ENCODE data around the gene KIFC3. TPM values are rescaled to one million over a fixed set of nuclear protein-coding genes. Genes with fewer than 3 reads are reported as not detected.

Gene KIFC3
- total and polyA plus RNA-seq, 2 donors (not counting 1 experiment from before 2014, with no cell fraction given) = 0.07 to 0.67 TPM

GRCh38 chr16:57755726-57756423 lies 46.4 kb downstream of the KIFC3 start:
- no peak overlapping the region for H3K9ac ChIP-seq (ENCODE audit: low read length)
- H3K36me3 ChIP-seq (replicated peaks in 1 of 2; ENCODE audit: control extremely low read depth in 1 of 2, control insufficient read depth in 1 of 2, extremely low read depth in 1 of 2, insufficient read depth in 2 of 2, low read length in 1 of 2) = peaks cover 0 to 3% of the 10 kb centered on the region in 2 experiments
- TF ChIP-seq, protein P1, sequence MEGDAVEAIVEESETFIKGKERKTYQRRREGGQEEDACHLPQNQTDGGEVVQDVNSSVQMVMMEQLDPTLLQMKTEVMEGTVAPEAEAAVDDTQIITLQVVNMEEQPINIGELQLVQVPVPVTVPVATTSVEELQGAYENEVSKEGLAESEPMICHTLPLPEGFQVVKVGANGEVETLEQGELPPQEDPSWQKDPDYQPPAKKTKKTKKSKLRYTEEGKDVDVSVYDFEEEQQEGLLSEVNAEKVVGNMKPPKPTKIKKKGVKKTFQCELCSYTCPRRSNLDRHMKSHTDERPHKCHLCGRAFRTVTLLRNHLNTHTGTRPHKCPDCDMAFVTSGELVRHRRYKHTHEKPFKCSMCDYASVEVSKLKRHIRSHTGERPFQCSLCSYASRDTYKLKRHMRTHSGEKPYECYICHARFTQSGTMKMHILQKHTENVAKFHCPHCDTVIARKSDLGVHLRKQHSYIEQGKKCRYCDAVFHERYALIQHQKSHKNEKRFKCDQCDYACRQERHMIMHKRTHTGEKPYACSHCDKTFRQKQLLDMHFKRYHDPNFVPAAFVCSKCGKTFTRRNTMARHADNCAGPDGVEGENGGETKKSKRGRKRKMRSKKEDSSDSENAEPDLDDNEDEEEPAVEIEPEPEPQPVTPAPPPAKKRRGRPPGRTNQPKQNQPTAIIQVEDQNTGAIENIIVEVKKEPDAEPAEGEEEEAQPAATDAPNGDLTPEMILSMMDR (IDR thresholded peaks at IDR 0.05) = no peak
- TF ChIP-seq EZH2 (IDR thresholded peaks at IDR 0.05; ENCODE audit: borderline replicate concordance, insufficient read depth, low read depth, low read length, poor library complexity, severe bottlenecking) = no peak
- intact Hi-C loops (cut with micrococcal nuclease) = no loop called here
- Mint-ChIP-seq H3K4me1 (no peaks in the 10 kb centered on the region), H3K27ac (no peak overlapping the region), H3K27me3 (no peaks in the 10 kb centered on the region), H3K9me3 (ENCODE audit: insufficient read depth) (no peaks in the 10 kb centered on the region), H3K4me3 (no peak overlapping the region)
- H4K20me1 ChIP-seq (ENCODE audit: control insufficient read depth, insufficient read depth, low read length, poor library complexity, severe bottlenecking) = no peaks in the 10 kb centered on the region
- no peak overlapping the region for H3K4me3 ChIP-seq (ENCODE audit: control extremely low read depth in 1 of 5, extremely low read depth in 1 of 5, insufficient read depth in 1 of 5, low read depth in 2 of 5, low read length in 4 of 5)
- no peaks in the 10 kb centered on the region for H3K79me2 ChIP-seq (ENCODE audit: control insufficient read depth, insufficient read depth, low read length)
- H3K4me1 ChIP-seq (ENCODE audit: control insufficient read depth in 2 of 2, insufficient read depth in 2 of 2, low read length in 2 of 2) = peaks cover 0 to 3% of the 10 kb centered on the region in 2 donors
- CTCF ChIA-PET = interaction anchor here (0.6 to 0.9 kb wide), 2 partner anchors 176 to 249 kb away, joined by 3 read pairs; no protein-coding TSS in a partner anchor
- no peak overlapping the region for H2AFZ ChIP-seq (ENCODE audit: insufficient read depth, low read depth, low read length, poor library complexity, severe bottlenecking)
- no peak overlapping the region for H3K27ac ChIP-seq (ENCODE audit: low read length in 2 of 2)
- no peaks in the 10 kb centered on the region for H3K9me3 ChIP-seq (ENCODE audit: control extremely low read depth in 1 of 3, control insufficient read depth in 2 of 3, insufficient read depth in 1 of 3, low read length in 2 of 3)
- DNase-seq (no peak), ATAC-seq (ENCODE audit: low read depth) (no peak)
- no peaks in the 10 kb centered on the region for H3K27me3 ChIP-seq (replicated peaks in 1 of 4; ENCODE audit: control extremely low read depth in 1 of 4, control insufficient read depth in 3 of 4, insufficient read depth in 4 of 4, low read length in 3 of 4)
- POLR2A ChIA-PET = interaction anchor here (0.6 kb wide), 1 partner anchor 310 kb away, joined by 3 read pairs; no protein-coding TSS in a partner anchor
- 96% methylated on average over 14 of the region's 18 CpGs for WGBS (ENCODE audit: insufficient coverage)
- no peak overlapping the region for H3K4me2 ChIP-seq (replicated peaks; ENCODE audit: low read depth, low read length, poor library complexity, severe bottlenecking)

GRCh38 chr16:57755061-57755684 lies 47.1 kb downstream of the KIFC3 start:
- peaks cover 0 to 3% of the 10 kb centered on the region in 2 donors for H3K4me1 ChIP-seq (ENCODE audit: control insufficient read depth in 2 of 2, insufficient read depth in 2 of 2, low read length in 2 of 2)
- no peaks in the 10 kb centered on the region for H3K27me3 Mint-ChIP-seq
- H3K27me3 ChIP-seq (replicated peaks in 1 of 4; ENCODE audit: control extremely low read depth in 1 of 4, control insufficient read depth in 3 of 4, insufficient read depth in 4 of 4, low read length in 3 of 4) = no peaks in the 10 kb centered on the region
- H3K9me3 ChIP-seq (ENCODE audit: control extremely low read depth in 1 of 3, control insufficient read depth in 2 of 3, insufficient read depth in 1 of 3, low read length in 2 of 3) = no peaks in the 10 kb centered on the region
- POLR2A ChIA-PET = no interaction called here
- intact Hi-C loops (cut with micrococcal nuclease) = no loop called here
- H3K4me3 Mint-ChIP-seq = no peak overlapping the region
- H3K4me2 ChIP-seq (replicated peaks; ENCODE audit: low read depth, low read length, poor library complexity, severe bottlenecking) = no peak overlapping the region
- ATAC-seq (ENCODE audit: low read depth) = no peak
- H3K36me3 ChIP-seq (replicated peaks in 1 of 2; ENCODE audit: control extremely low read depth in 1 of 2, control insufficient read depth in 1 of 2, extremely low read depth in 1 of 2, insufficient read depth in 2 of 2, low read length in 1 of 2) = peaks cover 0 to 3% of the 10 kb centered on the region in 2 experiments
- H4K20me1 ChIP-seq (ENCODE audit: control insufficient read depth, insufficient read depth, low read length, poor library complexity, severe bottlenecking) = no peaks in the 10 kb centered on the region
- no peak overlapping the region for H3K27ac Mint-ChIP-seq
- no peak overlapping the region for H3K9ac ChIP-seq (ENCODE audit: low read length)
- TF ChIP-seq EZH2 (IDR thresholded peaks at IDR 0.05; ENCODE audit: borderline replicate concordance, insufficient read depth, low read depth, low read length, poor library complexity, severe bottlenecking) = no peak
- TF ChIP-seq, protein P1 (IDR thresholded peaks at IDR 0.05) = no peak
- no peak overlapping the region for H2AFZ ChIP-seq (ENCODE audit: insufficient read depth, low read depth, low read length, poor library complexity, severe bottlenecking)
- no peaks in the 10 kb centered on the region for H3K4me1 Mint-ChIP-seq
- no peak overlapping the region for H3K4me3 ChIP-seq (ENCODE audit: control extremely low read depth in 1 of 5, extremely low read depth in 1 of 5, insufficient read depth in 1 of 5, low read depth in 2 of 5, low read length in 4 of 5)
- H3K9me3 Mint-ChIP-seq (ENCODE audit: insufficient read depth) = no peaks in the 10 kb centered on the region
- H3K27ac ChIP-seq (ENCODE audit: low read length in 2 of 2) = no peak overlapping the region
- DNase-seq = no peak
- WGBS (ENCODE audit: insufficient coverage) = 91% methylated on average over 22 of the region's 24 CpGs
- CTCF ChIA-PET = no interaction called here
- no peaks in the 10 kb centered on the region for H3K79me2 ChIP-seq (ENCODE audit: control insufficient read depth, insufficient read depth, low read length)
